Loucy (cell line): ENCODE results near the gene BLOC1S3.
A peak's percentile ranks its signal among the peaks of the same experiment; 100 is the strongest.

Source experiments
- H2AFZ ChIP-seq: fragments of 200-600 bp; sonication (generic); 2 replicates; pipeline ENCODE4 v1.6.0; 2016; ENCODE audit warnings: antibody characterized with exemption, mild to moderate bottlenecking, low read length, moderate library complexity
- H3F3A ChIP-seq: fragments of 200-600 bp; 2 replicates; pipeline ENCODE4 v1.6.0; 2016; ENCODE audit warnings: antibody characterized with exemption, low read depth, mild to moderate bottlenecking
- H3K27me3 ChIP-seq: fragments of 200-600 bp; sonication (generic); 2 replicates; pipeline ENCODE4 v1.6.1; 2014; ENCODE audit warnings: low read length, mild to moderate bottlenecking; ENCODE audit not compliant: insufficient read depth, poor library complexity, severe bottlenecking
- H3K36me3 ChIP-seq: fragments of 200-600 bp; sonication (generic); 2 replicates; pipeline ENCODE4 v1.6.1; 2016; ENCODE audit warnings: low read length; ENCODE audit not compliant: insufficient read depth
- H3K4me1 ChIP-seq: fragments of 200-600 bp; sonication (generic); 2 replicates; pipeline ENCODE4 v1.5.1; 2014; ENCODE audit warnings: low read length, mild to moderate bottlenecking; ENCODE audit not compliant: insufficient read depth, poor library complexity, severe bottlenecking
- H3K4me2 ChIP-seq: fragments of 200-600 bp; sonication (generic); 2 replicates; pipeline ENCODE4 v1.6.0; 2014; ENCODE audit warnings: antibody characterized with exemption, low read length, low read depth, mild to moderate bottlenecking; ENCODE audit not compliant: poor library complexity, severe bottlenecking
- H3K4me3 ChIP-seq: fragments of 200-600 bp; sonication (generic); 2 replicates; pipeline ENCODE4 v1.5.1; 2014; ENCODE audit warnings: low read length, mild to moderate bottlenecking, mixed read lengths; ENCODE audit not compliant: poor library complexity, severe bottlenecking
- H3K79me2 ChIP-seq: fragments of 200-600 bp; sonication (generic); 2 replicates; pipeline ENCODE4 v1.6.1; 2014; ENCODE audit warnings: low read length; ENCODE audit not compliant: insufficient read depth
- H3K9ac ChIP-seq: fragments of 200-600 bp; sonication (generic); 2 replicates; pipeline ENCODE4 v1.6.0; 2014; ENCODE audit warnings: mild to moderate bottlenecking, low read depth, low read length, moderate library complexity; ENCODE audit not compliant: poor library complexity, severe bottlenecking
- H3K9me2 ChIP-seq: fragments of 200-600 bp; sonication (generic); replicated peaks from 2 replicates; pipeline ENCODE4 v1.6.1; 2016; ENCODE audit warnings: low read depth, low read length, mixed read lengths
- H3K9me3 ChIP-seq: fragments of 200-600 bp; sonication (generic); 2 replicates; pipeline ENCODE4 v1.6.1; 2014; ENCODE audit warnings: mild to moderate bottlenecking, antibody characterized with exemption, low read length, low read depth; ENCODE audit not compliant: insufficient read depth
- H4K20me1 ChIP-seq: fragments of 200-600 bp; sonication (generic); 2 replicates; pipeline ENCODE4 v1.6.0; 2014; ENCODE audit warnings: antibody characterized with exemption, low read length, mild to moderate bottlenecking; ENCODE audit not compliant: insufficient read depth, poor library complexity, severe bottlenecking
- CTCF ChIP-seq: fragments of 200-600 bp; sonication (generic); conservative IDR thresholded peaks from 2 replicates; pipeline ENCODE4 v1.5.1; 2014; ENCODE audit warnings: mild to moderate bottlenecking, antibody characterized with exemption, low read length
- EZH2phosphoT487 ChIP-seq: fragments of 200-600 bp; IDR thresholded peaks from 2 replicates; pipeline ENCODE4 v1.6.1; 2018; ENCODE audit warnings: antibody characterized with exemption, mild to moderate bottlenecking, moderate library complexity, borderline replicate concordance

Gene BLOC1S3

GRCh38 chr19:45172611-45173208 is 5.9 kb upstream of the BLOC1S3 start:
- Histone ChIP-seq H3K4me2 (peak overlapping the region; percentile 54), H4K20me1 (no peaks in the 10 kb centered on the region), H3K9me3 (no peaks in the 10 kb centered on the region), H3K4me3 (no peak overlapping the region), H3K9ac (peak overlapping the region; percentile 54), H3K36me3 (no peaks in the 10 kb centered on the region), H3K4me1 (peaks cover 22% of the 10 kb centered on the region), H3F3A (no peaks in the 10 kb centered on the region), H3K9me2 (no peaks in the 10 kb centered on the region), H3K27me3 (no peaks in the 10 kb centered on the region), H3K79me2 (peaks cover 12% of the 10 kb centered on the region; the same call in 1 of the 2 replicates), H2AFZ (no peak overlapping the region; the same call in 1 of the 2 replicates)
- TF ChIP-seq EZH2phosphoT487 (no peak), CTCF (no peak)

- H3K36me3 ChIP-seq: no peaks in the 10 kb centered on the region
- TF ChIP-seq EZH2phosphoT487: no peak
- TF ChIP-seq CTCF: no peak
- H4K20me1 ChIP-seq: no peaks in the 10 kb centered on the region
- no peaks in the 10 kb centered on the region for H3K9me3 ChIP-seq
- no peak overlapping the region for H3K4me3 ChIP-seq
- no peaks in the 10 kb centered on the region for H3K9me2 ChIP-seq
- H3K9ac ChIP-seq: no peak overlapping the region
- no peak overlapping the region for H2AFZ ChIP-seq
- H3K27me3 ChIP-seq: no peaks in the 10 kb centered on the region
- H3K4me2 ChIP-seq: peak overlapping the region; percentile 7
- H3K4me1 ChIP-seq: peaks cover 22% of the 10 kb centered on the region
- no peaks in the 10 kb centered on the region for H3F3A ChIP-seq
- peaks cover 15% of the 10 kb centered on the region; the same call in 1 of the 2 replicates for H3K79me2 ChIP-seq
These were observed 4.8 kb upstream of the BLOC1S3 start for GRCh38 chr19:45173816-45174215.

- Histone ChIP-seq H3K9me3 (no peaks in the 10 kb centered on the region), H3K9ac (no peak overlapping the region), H3K79me2 (peaks cover 33% of the 10 kb centered on the region; the same call in 1 of the 2 replicates), H3K4me1 (peaks cover 27% of the 10 kb centered on the region), H2AFZ (no peak overlapping the region), H4K20me1 (peaks cover 4% of the 10 kb centered on the region), H3K9me2 (no peaks in the 10 kb centered on the region), H3K4me3 (no peak overlapping the region), H3K4me2 (no peak overlapping the region), H3K36me3 (no peaks in the 10 kb centered on the region), H3K27me3 (no peaks in the 10 kb centered on the region), H3F3A (no peaks in the 10 kb centered on the region)
- no peak for TF ChIP-seq CTCF
- no peak for TF ChIP-seq EZH2phosphoT487
These were observed 2.9 kb upstream of the BLOC1S3 start for GRCh38 chr19:45175515-45176345.
